ENCODE measurements around the gene ADORA1. TPM values are rescaled to one million over a fixed set of nuclear protein-coding genes. Genes with fewer than 3 reads are reported as not detected.

ADORA1 gene
- 1 to 10 TPM in 1 of 3 donors, under 1 TPM in 2; 0.53 to 1.3 (median 0.78) TPM for total RNA-seq
- long read RNA-seq, donor 1, partial matches to known transcripts, result 0 of 1 reads
- long read RNA-seq, donor 1, other reads (novel, unspliced or antisense), result 1 of 1 reads
- long read RNA-seq, donor 2, result 0 reads

- H3K4me3 ChIP-seq, result no peak within 1 kb of the TSS
- H3K36me3 ChIP-seq (ENCODE audit: low read depth), result no peaks in the 10 kb centered on the region
- TF ChIP-seq CTCF (IDR thresholded peaks at IDR 0.05), result no peak
- H3K9me3 ChIP-seq, result no peaks in the 10 kb centered on the region
- peak; percentile 62 to 73 (median 69) for DNase-seq
- intact Hi-C loops (cut with DNase I, micrococcal nuclease), result no loop called here
- H3K4me1 ChIP-seq (ENCODE audit: low read depth), result peaks cover 17% of the 10 kb centered on the region
- peak; percentile 90 for ATAC-seq
These were observed at the start of gene ADORA1 for GRCh38 chr1:203127666-203128430. ADORA1 (plus strand) TSS chr1:203127726; CDS start chr1:203128842, 1,116 bp downstream.

DNA sequence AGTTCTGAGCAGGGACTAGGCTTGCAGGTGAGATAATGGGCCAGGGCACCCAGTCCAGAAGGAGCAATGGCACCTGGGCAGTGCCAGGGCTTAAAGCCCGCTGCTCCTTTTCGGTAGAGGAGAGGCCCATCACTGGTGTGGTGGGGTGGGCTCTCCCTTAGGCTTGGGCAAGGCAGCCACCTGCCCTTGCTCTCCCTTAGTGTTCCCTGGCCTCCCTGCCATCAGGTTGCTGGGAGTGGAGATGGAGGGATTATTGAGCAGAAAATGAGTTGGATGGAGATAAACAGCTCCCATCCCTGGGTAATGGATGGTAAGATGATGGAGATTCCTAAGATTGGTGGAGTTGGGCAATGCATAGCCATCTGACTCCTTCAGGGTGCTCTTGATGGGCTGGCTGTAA is 49.6 kb upstream of the ADORA1 start:
- H3K36me3 ChIP-seq (ENCODE audit: low read depth), result no peaks in the 10 kb centered on the region
- ATAC-seq (no peak), DNase-seq (no peak)
- no peak overlapping the region for H3K4me3 ChIP-seq
- intact Hi-C loops (cut with DNase I, micrococcal nuclease), result no loop called here
- H3K4me1 ChIP-seq (ENCODE audit: low read depth), result no peaks in the 10 kb centered on the region
- H3K9me3 ChIP-seq, result no peaks in the 10 kb centered on the region
- no peak for TF ChIP-seq CTCF (IDR thresholded peaks at IDR 0.05)

DNA sequence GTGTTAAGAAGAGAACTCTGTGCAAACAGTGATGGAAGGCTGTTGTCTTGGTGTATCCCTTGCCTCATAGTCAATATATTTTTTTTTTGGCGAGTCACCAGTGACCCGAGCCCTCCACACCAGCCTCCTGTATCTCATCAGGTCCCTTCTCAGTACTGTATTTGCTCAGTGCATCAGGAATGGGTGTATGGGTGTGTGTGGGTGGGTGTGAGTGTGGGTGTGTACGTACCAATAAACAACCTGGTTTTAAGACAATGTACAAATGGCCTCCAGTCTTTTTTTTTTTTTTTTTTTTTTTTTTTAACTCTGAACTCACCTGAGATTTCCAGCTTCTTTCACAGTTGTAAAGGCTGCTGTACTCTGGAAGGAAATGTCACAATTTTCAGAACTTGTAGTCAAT is 49.0 kb upstream of the ADORA1 start:
- Histone ChIP-seq H3K4me3 (no peak overlapping the region), H3K36me3 (ENCODE audit: low read depth) (no peaks in the 10 kb centered on the region), H3K4me1 (ENCODE audit: low read depth) (no peaks in the 10 kb centered on the region), H3K9me3 (no peaks in the 10 kb centered on the region)
- no peak for ATAC-seq
- TF ChIP-seq CTCF (IDR thresholded peaks at IDR 0.05), result no peak
- intact Hi-C loops (cut with DNase I, micrococcal nuclease), result no loop called here
- no peak for DNase-seq

DNA sequence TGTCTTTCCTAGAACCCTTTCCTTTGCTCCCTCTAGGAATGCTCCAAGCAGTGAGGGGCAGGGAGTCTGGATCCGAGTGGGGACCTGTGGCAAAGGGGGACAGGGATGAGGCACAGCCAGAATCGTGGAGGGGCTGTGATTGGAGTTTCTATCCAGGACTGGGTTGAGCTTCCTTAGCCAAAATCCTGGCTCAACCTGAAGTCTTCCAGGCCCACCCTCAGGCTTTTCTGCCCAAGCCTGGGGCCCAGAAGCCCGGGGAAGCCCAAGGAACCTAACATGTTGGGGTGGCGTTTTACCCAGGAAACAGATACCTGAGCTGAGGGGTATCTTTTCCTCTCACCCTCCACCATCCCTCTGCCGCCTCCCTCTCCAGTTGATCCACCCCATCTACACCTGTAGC is 47.1 kb upstream of the ADORA1 start:
- H3K36me3 ChIP-seq (ENCODE audit: low read depth), result no peaks in the 10 kb centered on the region
- intact Hi-C loops (cut with DNase I, micrococcal nuclease), result no loop called here
- DNase-seq (no peak), ATAC-seq (no peak)
- TF ChIP-seq CTCF (IDR thresholded peaks at IDR 0.05), result no peak
- H3K9me3 ChIP-seq, result no peaks in the 10 kb centered on the region
- no peaks in the 10 kb centered on the region for H3K4me1 ChIP-seq (ENCODE audit: low read depth)
- H3K4me3 ChIP-seq, result no peak overlapping the region

- no peak for TF ChIP-seq CTCF (IDR thresholded peaks at IDR 0.05)
- no peak for DNase-seq
- H3K36me3 ChIP-seq (ENCODE audit: low read depth), result no peaks in the 10 kb centered on the region
- ATAC-seq, result no peak
- intact Hi-C loops (cut with DNase I, micrococcal nuclease), result no loop called here
- no peak overlapping the region for H3K4me3 ChIP-seq
- H3K4me1 ChIP-seq (ENCODE audit: low read depth), result no peaks in the 10 kb centered on the region
- H3K9me3 ChIP-seq, result no peaks in the 10 kb centered on the region
These were observed 45.9 kb upstream of the ADORA1 start for GRCh38 chr1:203081465-203082230.
